Activated naive CD8-positive, alpha-beta T cell treated with anti-CD3 and anti-CD28 coated beads, Interleukin-2, amount 50 U/mL, for 16 hours (primary cell): ENCODE measurements around the gene TMEM100.

Experiments used
- DNase-seq: peaks from one replicate; pipeline ENCODE4 v3.0.0-alpha.2; 2020; ENCODE audit warnings: low read depth, low spot score

The TMEM100 gene

DNA sequence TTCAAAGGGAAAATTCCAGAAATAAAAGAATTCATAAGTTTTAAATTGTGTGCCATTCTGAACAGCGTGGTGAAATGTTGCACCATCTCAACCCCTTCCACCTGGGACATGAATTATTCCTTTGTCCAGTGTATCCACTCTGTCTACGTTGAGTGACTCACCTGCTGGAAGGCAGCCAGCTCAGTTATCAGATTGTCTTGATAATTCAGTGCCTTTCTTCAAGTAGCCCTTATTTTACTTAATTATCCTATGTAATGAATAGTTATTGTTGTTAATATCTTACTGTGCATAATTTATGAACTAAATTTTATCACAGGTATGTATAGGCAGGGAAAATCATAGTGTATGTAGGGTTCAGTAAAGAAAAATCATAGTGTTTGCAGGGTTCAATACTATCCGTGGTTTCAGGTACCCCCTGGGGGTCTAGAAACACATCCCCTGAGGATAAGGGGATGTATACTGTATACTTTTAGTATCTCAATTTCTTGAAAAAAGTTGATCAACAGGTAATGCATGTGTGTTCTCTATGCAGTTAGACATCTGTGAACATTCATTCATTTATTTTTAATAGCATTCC, 20.5 kb upstream of the TMEM100 start:
- DNase-seq, result no peak

DNA sequence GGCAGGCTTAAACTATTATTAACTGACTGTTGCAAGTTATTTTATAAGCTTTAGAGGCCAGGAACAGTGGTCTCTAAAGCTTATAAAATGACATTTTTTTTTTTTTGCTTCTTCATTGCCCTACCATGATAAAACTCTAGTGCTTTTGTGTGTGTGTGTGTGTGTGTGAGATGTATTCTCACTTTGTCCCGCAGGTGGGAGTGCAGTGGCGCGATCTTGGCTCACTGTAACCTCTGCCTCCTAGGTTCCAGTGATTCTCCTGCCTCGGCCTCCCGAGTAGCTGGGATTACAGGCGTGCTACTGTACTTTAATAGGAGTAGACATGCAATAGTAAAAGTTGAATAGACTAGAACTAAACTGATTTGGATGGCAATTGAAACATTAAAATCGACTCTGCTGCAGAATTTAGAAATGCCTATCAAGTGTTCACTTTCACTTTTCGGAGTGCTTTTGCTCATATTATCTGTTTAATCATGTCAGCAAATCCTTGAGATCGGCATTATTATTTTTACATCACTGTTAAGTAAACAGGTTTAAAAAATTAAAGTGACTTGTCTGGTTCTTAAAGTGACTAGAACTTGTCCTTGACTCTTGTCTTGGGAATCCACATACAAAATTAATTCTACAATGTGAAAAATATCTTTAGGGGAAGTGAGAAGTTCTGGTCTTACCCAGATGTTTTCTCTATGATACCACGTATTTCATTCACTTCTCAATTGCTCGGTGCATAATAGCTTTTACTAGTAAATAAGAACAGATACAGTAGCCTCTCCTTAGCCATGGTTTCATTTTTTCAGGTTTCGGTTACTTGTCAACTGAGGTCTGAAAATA, 19.8 kb upstream of the TMEM100 start:
- DNase-seq, result no peak

DNA sequence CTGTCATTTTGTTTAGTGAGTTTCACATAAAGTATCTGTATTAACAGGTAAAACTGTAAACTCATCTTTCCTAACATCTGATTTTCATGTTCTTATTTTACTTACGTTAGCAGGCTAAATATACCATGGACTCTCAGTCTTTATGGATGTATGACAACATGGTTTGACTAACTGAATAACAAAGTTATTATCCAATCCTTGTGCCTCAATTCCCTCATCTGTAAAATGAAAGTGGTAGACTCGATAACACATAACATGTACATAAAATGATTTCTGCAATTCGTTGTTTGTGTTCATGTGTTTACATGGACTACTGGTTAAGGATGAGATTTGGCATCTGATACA, 18.7 kb upstream of the TMEM100 start:
- DNase-seq, result no peak

DNA sequence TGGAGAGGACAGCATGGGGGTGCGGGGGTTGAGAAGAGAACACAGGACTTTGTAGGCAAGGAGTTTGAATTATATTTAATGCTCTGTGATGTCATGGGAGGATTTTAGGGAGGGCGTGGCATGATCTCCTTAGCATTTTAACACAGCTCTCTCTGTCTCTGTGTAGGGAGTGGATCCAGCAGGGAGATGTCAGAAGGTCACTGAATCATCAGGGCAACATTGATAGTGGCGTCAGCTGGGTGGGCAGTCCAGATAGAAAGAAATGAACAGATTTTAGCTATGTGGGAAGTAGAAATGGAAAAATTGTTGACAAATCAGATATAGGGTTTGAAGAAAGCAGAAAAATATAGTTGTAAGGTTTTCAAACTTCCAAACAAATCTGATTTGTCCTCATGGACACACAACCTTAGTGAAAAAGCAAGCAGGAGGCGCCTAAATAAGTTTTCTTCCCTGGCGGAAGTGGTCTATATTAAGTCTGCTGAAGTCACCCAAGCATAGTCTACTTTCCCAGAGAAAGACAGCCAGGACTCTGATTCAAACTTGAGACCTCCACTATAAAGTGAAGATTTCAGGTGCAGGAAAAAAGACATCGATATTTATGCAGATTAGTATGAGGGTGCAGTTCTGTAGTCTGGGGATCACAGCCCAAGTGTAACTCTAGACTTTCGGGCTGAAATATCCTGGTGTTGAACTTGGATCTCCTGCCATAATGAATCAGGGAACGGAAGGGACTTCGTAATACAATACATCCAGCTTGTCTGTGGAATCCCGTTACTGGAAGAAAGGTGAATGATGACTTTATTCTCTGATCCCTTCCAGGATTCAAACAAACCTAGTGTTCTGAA, 18.1 kb upstream of the TMEM100 start:
- no peak for DNase-seq

DNA sequence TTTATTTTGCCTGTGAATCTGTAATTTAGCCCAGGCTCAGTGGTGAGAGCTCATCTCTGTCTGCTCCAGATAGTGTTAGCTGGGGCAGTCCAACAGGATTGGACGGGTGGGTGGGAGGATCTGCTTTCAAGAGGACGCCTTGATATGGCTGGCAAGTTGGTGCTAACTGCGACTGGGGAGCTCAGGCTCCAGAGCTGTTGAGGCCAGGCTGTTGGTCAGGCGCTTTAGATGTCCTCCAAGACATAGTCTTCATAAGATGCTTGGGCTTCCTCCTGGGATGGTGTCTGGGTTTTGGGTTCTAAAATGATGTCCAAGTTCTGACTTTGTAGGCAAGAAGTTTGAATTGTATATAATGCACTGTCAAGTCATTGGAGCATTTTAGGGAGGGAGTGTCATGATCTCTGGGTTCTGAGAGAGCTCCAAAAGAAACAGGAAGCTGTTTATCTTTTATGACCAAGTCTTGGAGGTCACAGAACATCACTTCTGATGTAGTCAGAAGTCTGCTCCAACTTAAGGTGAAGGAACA, 15.4 kb upstream of the TMEM100 start:
- no peak for DNase-seq

DNA sequence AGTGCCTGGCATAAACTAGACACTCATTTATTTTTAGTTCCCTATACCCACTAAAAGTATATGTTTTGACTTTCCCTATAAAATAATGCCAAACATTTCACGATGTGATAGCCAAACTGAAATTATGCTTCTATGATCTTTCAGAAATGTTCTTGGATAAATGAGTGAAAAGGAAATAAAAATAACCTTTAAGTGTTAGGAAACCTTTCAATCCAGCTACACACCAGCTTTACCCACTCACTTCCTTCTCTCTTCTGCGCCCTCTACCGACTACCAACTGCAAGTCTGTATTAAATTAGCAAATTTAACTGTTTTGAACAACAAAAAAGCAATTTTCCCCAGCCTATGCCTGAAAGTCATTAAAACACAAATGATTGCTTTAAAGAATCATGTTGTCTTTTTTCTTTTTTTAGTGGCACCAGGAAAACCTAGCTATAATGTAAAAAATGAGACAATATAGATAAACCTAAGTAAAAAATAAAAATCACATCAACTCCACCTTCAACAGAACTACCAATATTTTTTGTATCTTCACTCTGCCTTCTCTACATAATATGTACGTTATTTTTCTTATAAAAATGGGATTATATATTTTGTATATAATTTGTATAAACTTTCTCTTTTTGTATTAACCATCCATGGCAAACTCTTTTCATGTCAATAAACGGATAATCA, 13.2 kb upstream of the TMEM100 start:
- DNase-seq, result no peak

DNA sequence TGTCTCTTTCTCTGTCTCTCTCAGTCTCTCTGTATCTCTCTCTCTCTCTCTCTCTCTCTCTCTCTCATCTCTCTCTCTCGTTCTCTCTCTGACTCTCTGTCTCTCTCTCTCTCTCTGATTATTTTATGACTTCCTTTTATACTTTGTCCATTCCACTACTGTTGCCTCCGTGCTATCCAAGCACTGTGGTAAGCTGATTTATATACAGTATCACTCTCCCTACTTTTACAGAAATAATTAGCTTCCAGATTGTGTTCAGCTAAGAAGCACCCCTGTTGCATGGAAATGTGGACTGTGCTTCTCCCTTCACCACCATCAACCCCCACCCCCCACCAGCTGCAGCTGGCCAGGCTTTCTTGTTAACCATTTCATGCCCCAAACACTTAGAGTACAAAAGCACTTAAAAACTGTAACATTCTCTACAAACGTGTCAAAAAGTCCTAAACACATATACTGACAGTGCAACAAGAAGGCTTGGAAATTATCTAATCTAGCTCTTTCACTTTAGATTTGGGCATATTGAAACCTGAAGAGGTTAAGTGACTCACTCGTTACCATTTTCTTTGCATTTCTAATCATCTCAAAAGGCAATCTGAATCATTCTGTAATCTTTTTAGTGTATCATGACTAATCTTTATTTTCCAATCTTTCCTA, 11.6 kb upstream of the TMEM100 start:
- DNase-seq, result no peak

DNA sequence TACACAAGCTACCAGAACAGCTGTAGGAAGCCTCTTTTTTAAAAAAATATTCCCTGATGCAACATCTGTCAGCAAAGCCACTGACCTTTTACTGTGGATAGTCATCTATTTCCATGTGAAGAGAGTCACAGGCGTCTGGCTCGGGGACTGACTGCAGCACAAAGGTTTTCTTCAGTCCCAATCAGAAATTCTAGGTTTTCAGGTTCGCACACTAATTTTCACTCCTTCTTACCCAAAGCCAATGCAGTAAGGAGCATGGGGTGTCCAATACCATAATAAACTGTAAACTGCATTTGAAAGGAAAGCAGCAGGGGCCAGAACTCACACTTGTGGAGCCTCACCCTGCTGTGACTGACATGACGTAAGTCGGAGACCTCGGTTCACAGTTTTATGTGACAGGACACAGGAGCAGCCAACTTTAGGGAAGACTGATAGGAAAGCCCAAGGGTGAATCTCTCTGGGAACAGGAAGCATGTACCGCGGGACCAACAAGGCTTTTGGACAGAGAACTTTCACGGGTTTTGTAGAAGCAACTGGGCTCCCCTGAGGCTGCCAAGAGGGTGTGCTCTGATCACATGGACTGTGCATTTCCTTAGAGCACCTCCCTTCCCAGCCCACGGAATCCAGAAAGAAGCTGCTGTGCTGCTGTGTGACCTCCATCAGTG, 9.1 kb upstream of the TMEM100 start:
- DNase-seq, result no peak

DNA sequence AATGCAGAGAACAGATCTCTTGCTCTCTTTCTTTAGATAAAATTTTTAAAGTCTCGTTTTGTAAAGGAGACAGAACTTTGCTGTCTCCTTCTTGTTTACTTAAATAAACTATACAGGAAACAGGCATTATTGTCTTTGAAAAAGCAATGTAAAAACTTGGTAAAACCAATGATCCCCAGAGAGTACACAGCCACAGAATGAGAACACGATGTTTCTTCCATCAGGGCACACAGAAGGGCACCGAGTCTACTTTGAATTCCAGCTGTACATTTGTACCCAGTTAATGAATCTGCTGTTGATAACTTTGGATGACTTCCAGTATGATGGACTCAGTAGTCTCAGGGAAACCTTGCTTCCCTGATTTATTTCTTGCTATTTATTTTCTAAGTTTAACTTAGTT, 8.1 kb upstream of the TMEM100 start:
- DNase-seq, result no peak

DNA sequence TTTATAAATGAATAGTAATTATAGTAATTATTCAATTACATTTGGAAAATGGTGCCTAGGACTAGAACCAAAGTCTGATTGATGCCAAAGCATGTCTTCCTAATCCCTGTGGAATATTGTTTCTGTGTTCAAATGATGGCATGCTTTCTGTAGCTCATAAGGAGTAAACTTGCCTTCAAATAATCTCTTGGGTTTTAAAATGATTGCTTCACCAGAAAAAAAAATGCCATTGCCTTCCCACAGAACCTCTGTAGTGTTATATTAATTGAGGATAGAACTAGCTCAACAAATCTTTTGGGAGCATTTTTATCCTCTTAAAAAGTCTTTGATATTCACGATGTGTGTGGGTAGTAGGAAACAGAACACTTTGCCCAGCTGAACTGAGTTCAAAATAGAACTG, 7.7 kb upstream of the TMEM100 start:
- no peak for DNase-seq

DNA sequence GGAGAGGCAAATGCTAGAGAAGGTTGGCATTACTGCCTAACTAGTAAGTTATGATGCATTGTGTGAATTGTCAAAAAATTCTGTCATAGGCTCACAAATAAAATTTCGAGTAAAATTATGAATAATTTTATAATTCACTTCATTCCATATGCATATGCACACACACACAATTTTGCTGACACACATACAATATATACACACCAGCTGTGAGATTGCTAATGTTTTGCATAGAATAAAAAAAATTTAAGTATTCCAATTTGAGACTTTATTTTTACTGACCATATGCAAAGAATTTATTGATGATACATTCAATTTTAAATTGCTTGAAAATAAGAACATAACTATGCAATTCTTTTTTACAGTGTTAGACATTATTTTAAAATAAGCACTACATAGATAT, 6.8 kb upstream of the TMEM100 start:
- DNase-seq, result no peak

DNA sequence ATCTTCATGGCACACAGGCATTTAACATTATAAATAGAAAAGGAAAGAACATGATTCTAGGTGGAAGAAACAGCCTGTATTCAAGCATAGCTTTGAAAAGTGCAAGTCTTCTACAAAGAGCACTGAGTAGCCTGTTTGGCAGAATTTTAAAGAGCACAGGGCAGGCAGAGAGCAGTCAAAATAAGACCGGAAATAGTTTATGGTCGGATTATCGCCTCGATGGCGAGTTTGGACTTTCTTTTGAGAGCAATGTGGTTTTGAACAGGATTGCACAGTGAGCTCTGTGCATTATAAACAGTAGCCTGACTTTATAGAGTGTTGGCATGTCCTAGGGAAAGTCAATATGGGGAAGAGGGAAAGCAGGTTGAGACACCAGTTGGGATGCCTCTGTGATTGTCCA, 6.2 kb upstream of the TMEM100 start:
- no peak for DNase-seq

DNA sequence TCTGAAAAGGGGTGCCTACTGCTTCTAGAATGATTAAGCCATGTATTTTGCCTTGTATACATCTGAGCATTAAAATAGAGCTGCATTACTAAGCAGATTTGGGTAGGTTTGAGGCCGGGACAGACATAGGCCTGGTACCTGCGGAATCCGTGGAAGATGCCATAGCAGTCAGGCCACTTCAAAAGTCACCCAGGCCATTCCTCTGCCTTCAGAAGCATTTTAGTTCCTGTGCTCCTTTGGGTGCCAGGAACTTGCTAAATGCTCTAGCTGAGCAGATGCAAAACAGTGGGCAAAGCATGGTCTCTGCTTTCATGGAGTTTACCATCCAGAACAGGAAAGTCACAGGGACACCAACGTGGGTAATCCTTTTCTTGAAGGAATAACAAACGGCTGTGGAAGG, 5.7 kb upstream of the TMEM100 start:
- DNase-seq, result no peak

DNA sequence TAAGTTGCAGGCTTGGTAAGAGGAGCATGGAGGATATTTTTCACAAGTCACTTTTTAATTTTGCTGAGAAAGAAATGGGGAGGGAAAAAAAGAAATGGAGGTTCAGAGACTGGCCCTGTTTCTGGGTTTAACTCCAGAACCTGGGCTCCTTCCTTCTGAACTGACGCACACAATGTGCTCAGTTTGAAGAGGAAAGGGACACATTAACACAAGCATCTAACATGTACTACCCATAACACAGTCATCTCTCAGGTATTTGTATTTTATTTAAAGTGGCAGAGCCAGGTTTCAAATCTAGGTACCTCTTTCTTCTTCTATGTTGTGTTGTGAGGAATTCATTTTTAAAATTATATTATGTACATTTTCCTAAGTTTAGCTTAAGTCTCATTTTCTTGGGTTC, 5.3 kb upstream of the TMEM100 start:
- DNase-seq, result no peak

DNA sequence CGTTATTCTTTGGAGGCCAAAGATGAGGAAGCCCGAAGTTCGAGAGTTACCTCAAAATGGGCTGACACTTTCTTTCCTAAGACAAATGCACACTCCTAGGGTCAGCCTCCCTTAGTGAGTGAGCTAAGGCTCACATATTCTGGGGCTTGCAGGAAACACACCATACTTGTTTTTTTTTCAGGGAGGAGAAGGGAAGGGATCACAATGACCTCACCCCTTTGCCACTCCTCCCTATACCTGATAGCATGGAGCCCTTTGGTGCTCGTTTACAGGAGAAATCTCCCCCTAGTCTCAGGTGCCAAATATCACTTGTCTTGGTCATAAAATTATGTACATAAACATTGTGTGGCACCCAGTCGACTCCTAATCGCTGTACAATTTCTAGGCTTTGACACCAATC, 4.6 kb upstream of the TMEM100 start:
- no peak for DNase-seq

DNA sequence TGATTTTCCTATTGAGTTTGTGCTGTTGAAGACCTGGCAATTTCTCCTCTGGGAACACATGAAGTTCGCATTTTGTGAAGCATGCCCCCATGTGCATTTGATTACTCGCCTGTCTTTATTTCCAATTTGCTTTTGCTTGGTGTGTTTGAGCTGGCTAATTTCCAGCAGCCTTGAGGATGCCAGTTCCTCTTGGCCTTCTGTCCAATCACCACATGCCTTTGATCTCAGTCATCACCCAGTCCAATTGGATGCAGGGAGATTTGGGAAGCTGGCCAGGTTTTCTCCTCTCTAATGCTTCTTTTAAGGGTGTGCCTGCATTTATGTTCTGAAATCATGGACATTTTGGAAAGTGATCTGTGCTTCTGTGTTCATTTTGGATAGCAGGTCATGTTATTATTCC, 3.8 kb upstream of the TMEM100 start:
- no peak for DNase-seq

DNA sequence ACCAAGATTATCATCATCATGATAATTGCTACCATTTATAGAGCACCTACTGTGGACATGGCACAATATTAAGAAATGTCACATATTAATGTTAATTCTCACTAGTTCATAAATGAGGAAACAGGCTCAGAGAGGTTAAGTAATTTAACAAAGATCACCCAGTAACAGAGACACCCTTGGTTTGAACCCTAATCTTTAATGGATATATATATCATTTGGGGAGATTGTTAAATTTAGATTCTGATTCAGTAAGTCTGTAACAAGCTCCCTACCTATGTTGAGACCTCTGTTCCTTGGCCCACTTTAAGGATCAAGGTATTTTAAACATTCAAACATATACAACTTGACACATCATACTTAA, 804 bp upstream of the TMEM100 start:
- no peak for DNase-seq

DNA sequence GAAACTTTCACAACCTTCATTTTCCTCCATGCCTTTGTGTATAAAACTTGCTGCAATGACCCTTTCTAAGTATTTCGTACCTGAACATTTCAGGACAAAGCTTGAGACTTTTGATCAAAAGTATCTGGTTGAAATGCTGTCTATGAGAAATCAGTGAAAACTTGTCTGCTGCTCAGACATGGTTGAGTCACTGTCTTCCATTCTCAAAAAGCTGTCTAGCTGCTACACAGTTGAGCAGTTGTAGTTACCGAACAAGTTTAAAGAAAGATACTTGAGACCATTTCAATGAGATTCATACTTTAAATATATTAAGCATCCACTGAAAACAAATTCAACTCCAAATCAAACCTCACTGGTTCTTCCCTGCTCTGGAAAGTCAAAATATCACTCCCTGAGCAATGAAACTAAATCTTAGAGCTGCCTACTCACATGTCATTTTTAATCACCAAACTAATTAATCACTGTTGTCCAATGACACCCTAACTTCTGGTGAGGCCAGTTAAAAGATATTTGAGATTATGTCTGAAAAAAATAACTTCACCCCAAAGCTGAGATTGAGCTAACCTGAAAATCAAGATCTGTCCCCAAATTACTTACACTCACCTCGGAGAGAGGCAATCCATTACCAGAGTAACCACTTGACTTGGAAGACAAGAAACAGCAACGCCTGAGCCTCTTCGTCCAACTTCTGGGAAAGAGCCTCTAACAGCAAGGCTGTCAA, 488 bp downstream of the TMEM100 start:
- DNase-seq, result no peak

DNA sequence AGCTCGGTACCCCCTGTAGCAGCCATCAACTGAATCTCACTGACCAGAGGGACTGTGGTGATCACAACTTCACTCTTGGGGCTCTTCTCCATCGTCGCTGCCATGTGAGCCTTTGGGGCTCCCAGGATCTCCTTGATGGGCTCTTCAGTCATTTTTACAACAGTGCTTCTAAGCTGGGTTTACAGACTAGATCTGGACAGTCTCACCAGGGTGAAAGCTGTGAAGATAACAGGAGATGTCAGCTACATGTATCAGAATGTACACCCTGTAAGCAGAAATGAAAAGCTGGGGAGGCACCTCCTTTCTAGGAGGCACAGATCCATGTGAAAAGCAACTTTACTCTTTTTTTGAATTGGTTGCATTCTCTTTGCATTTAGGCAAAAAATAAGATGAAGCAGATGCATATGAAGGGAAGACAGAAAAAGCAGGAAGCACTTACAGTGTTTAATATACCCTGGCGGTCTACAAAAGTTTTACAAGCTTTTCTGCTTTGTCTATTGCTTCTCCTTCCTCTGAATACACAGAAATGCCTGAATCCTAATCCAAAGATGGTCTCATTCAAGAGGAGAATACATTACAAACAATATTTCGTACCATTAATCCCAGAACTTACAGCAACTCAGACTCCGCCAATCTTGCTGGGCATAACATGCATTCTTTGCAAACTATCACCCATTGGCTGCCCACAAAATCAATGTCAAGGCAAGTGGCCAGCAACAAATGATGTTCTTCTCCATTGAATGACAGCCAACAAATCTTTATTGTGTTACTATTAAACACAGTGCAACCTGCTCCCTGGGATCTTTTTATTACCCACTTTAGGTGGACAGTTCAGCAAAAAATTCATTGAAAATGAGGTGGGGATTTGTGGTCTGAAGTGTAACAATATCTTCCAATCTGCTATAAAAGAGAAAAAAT, 1.5 kb downstream of the TMEM100 start:
- DNase-seq, result no peak
